ENCODE results near the gene DCDC2.
A peak's percentile ranks its signal among the peaks of the same experiment; 100 is the strongest.
"Not testable (repeated sequence)": the region's sequence is repeated elsewhere in the genome, so short reads cannot be mapped to it uniquely, and the experiment has no call there.

The DCDC2 gene

GRCh38 chr6:24147511-24148153, 210.2 kb downstream of the DCDC2 start:
- Histone ChIP-seq H3K36me3 (replicated peaks in 1 of 2; ENCODE audit: control insufficient read depth in 2 of 2, insufficient read depth in 2 of 2, low read length in 2 of 2) (no peaks in the 10 kb centered on the region), H3K4me3 (ENCODE audit: low read length in 2 of 2) (no peak overlapping the region), H2AK5ac (ENCODE audit: low read depth, low read length) (no peak overlapping the region), H4K8ac (ENCODE audit: low read depth, low read length) (no peak overlapping the region), H3K4me1 (ENCODE audit: control insufficient read depth in 2 of 2, insufficient read depth in 1 of 2, low read depth in 1 of 2, low read length in 2 of 2) (peaks cover 0 to 3% of the 10 kb centered on the region in 2 donors), H2BK12ac (ENCODE audit: low read length) (no peak overlapping the region), H3K4me2 (ENCODE audit: insufficient read depth, low read length, poor library complexity, severe bottlenecking) (no peak overlapping the region), H2BK120ac (ENCODE audit: low read depth, low read length) (no peak overlapping the region), H3K27me3 (ENCODE audit: control insufficient read depth in 3 of 3, insufficient read depth in 3 of 3, low read depth in 1 of 3, low read length in 3 of 3) (no peaks in the 10 kb centered on the region), H3K23ac (ENCODE audit: low read depth, low read length, poor library complexity) (no peak overlapping the region), H2BK15ac (ENCODE audit: low read length) (no peak overlapping the region), H3K9ac (ENCODE audit: low read depth, low read length, poor library complexity) (no peak overlapping the region), H2AFZ (ENCODE audit: low read length) (no peak overlapping the region), H3K79me1 (ENCODE audit: low read depth, low read length) (no peaks in the 10 kb centered on the region), H4K91ac (ENCODE audit: low read depth, low read length, poor library complexity) (no peak overlapping the region), H3K27ac (replicated peaks; ENCODE audit: low read length) (no peak overlapping the region), H3K18ac (ENCODE audit: low read length) (no peak overlapping the region), H3K9me3 (replicated peaks in 1 of 2; ENCODE audit: control insufficient read depth in 2 of 2, insufficient read depth in 1 of 2, low read depth in 1 of 2, low read length in 2 of 2) (no peaks in the 10 kb centered on the region), H3K14ac (ENCODE audit: low read length) (no peak overlapping the region), H3K4ac (ENCODE audit: low read length) (no peak overlapping the region), H2BK5ac (ENCODE audit: low read length) (no peak overlapping the region)
- no peak for DNase-seq (ENCODE audit: low spot score)
- WGBS, 2 donors (ENCODE audit: extremely low coverage in 2 of 2, insufficient read length in 2 of 2, insufficient replicate concordance in 1 of 2) = no CpG with 5 or more reads among the region's 8 CpGs

- Histone ChIP-seq H3K4ac (ENCODE audit: low read length) (no peak overlapping the region), H2AK5ac (ENCODE audit: low read depth, low read length) (no peak overlapping the region), H2AFZ (ENCODE audit: low read length) (no peak overlapping the region), H3K79me1 (ENCODE audit: low read depth, low read length) (no peaks in the 10 kb centered on the region), H3K36me3 (replicated peaks in 1 of 2; ENCODE audit: control insufficient read depth in 2 of 2, insufficient read depth in 2 of 2, low read length in 2 of 2) (no peaks in the 10 kb centered on the region), H3K9ac (ENCODE audit: low read depth, low read length, poor library complexity) (no peak overlapping the region), H3K9me3 (replicated peaks in 1 of 2; ENCODE audit: control insufficient read depth in 2 of 2, insufficient read depth in 1 of 2, low read depth in 1 of 2, low read length in 2 of 2) (no peaks in the 10 kb centered on the region), H3K14ac (ENCODE audit: low read length) (no peak overlapping the region), H3K27me3 (ENCODE audit: control insufficient read depth in 3 of 3, insufficient read depth in 3 of 3, low read depth in 1 of 3, low read length in 3 of 3) (no peaks in the 10 kb centered on the region), H3K18ac (ENCODE audit: low read length) (no peak overlapping the region), H2BK5ac (ENCODE audit: low read length) (no peak overlapping the region), H4K8ac (ENCODE audit: low read depth, low read length) (no peak overlapping the region), H3K27ac (replicated peaks; ENCODE audit: low read length) (no peak overlapping the region), H4K91ac (ENCODE audit: low read depth, low read length, poor library complexity) (no peak overlapping the region), H3K4me3 (ENCODE audit: low read length in 2 of 2) (no peak overlapping the region), H3K4me1 (ENCODE audit: control insufficient read depth in 2 of 2, insufficient read depth in 1 of 2, low read depth in 1 of 2, low read length in 2 of 2) (peaks cover 0 to 3% of the 10 kb centered on the region in 2 donors), H3K23ac (ENCODE audit: low read depth, low read length, poor library complexity) (no peak overlapping the region), H2BK12ac (ENCODE audit: low read length) (no peak overlapping the region), H2BK120ac (ENCODE audit: low read depth, low read length) (no peak overlapping the region), H2BK15ac (ENCODE audit: low read length) (no peak overlapping the region), H3K4me2 (ENCODE audit: insufficient read depth, low read length, poor library complexity, severe bottlenecking) (no peak overlapping the region)
- WGBS, 2 donors (ENCODE audit: extremely low coverage in 2 of 2, insufficient read length in 2 of 2, insufficient replicate concordance in 1 of 2) = no CpG with 5 or more reads among the region's 3 CpGs
- DNase-seq (ENCODE audit: low spot score) = no peak
Measured at GRCh38 chr6:24146871-24147270, 211.0 kb downstream of the DCDC2 start.

- no peak overlapping the region for H3K4me3 ChIP-seq (ENCODE audit: low read length in 2 of 2)
- H2BK120ac ChIP-seq (ENCODE audit: low read depth, low read length) = no peak overlapping the region
- no peak overlapping the region for H4K91ac ChIP-seq (ENCODE audit: low read depth, low read length, poor library complexity)
- no peak overlapping the region for H2AK5ac ChIP-seq (ENCODE audit: low read depth, low read length)
- no peak overlapping the region for H3K27ac ChIP-seq (replicated peaks; ENCODE audit: low read length)
- no peak overlapping the region for H2AFZ ChIP-seq (ENCODE audit: low read length)
- H3K14ac ChIP-seq (ENCODE audit: low read length) = no peak overlapping the region
- no peaks in the 10 kb centered on the region for H3K9me3 ChIP-seq (replicated peaks in 1 of 2; ENCODE audit: control insufficient read depth in 2 of 2, insufficient read depth in 1 of 2, low read depth in 1 of 2, low read length in 2 of 2)
- no peaks in the 10 kb centered on the region for H3K79me1 ChIP-seq (ENCODE audit: low read depth, low read length)
- no peak for DNase-seq (ENCODE audit: low spot score)
- H3K23ac ChIP-seq (ENCODE audit: low read depth, low read length, poor library complexity) = no peak overlapping the region
- no peaks in the 10 kb centered on the region for H3K36me3 ChIP-seq (replicated peaks in 1 of 2; ENCODE audit: control insufficient read depth in 2 of 2, insufficient read depth in 2 of 2, low read length in 2 of 2)
- no peak overlapping the region for H2BK15ac ChIP-seq (ENCODE audit: low read length)
- peak overlapping the region; percentile 25 for H3K18ac ChIP-seq (ENCODE audit: low read length)
- no CpG with 5 or more reads among the region's 9 CpGs for WGBS, 2 donors (ENCODE audit: extremely low coverage in 2 of 2, insufficient read length in 2 of 2, insufficient replicate concordance in 1 of 2)
- H2BK5ac ChIP-seq (ENCODE audit: low read length) = no peak overlapping the region
- no peak overlapping the region for H4K8ac ChIP-seq (ENCODE audit: low read depth, low read length)
- H3K27me3 ChIP-seq (ENCODE audit: control insufficient read depth in 3 of 3, insufficient read depth in 3 of 3, low read depth in 1 of 3, low read length in 3 of 3) = no peaks in the 10 kb centered on the region
- H2BK12ac ChIP-seq (ENCODE audit: low read length) = no peak overlapping the region
- H3K4ac ChIP-seq (ENCODE audit: low read length) = no peak overlapping the region
- H3K9ac ChIP-seq (ENCODE audit: low read depth, low read length, poor library complexity) = no peak overlapping the region
- H3K4me2 ChIP-seq (ENCODE audit: insufficient read depth, low read length, poor library complexity, severe bottlenecking) = no peak overlapping the region
- peaks cover 0 to 3% of the 10 kb centered on the region in 2 donors for H3K4me1 ChIP-seq (ENCODE audit: control insufficient read depth in 2 of 2, insufficient read depth in 1 of 2, low read depth in 1 of 2, low read length in 2 of 2)
Measured at GRCh38 chr6:24145690-24146131, 212.1 kb downstream of the DCDC2 start.

DNA sequence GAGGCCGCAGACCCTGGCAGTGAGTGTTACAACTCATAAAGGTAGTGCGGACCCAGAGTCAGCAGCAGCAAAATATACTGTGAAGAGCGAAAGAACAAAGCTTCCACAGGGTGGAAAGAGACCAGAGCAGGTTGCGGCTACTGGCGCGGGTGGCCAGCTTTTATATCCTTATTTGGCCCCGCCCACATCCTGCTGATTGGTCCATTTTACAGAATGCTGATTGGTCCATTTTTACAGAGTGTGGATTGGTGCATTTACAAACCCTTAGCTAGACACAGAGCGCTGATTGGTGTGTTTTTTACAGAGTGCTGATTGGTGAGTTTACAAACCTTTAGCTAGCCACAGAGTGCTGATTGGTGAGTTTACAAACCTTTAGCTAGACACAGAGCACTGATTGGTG, 215.1 kb downstream of the DCDC2 start:
- H3K4me3 ChIP-seq (ENCODE audit: low read length in 2 of 2); H3K23ac ChIP-seq (ENCODE audit: low read depth, low read length, poor library complexity); H2BK12ac ChIP-seq (ENCODE audit: low read length); H3K4ac ChIP-seq (ENCODE audit: low read length); H3K36me3 ChIP-seq (replicated peaks in 1 of 2; ENCODE audit: control insufficient read depth in 2 of 2, insufficient read depth in 2 of 2, low read length in 2 of 2); H3K27ac ChIP-seq (replicated peaks; ENCODE audit: low read length); H3K18ac ChIP-seq (ENCODE audit: low read length); H2BK5ac ChIP-seq (ENCODE audit: low read length); H3K4me2 ChIP-seq (ENCODE audit: insufficient read depth, low read length, poor library complexity, severe bottlenecking); H3K9me3 ChIP-seq (replicated peaks in 1 of 2; ENCODE audit: control insufficient read depth in 2 of 2, insufficient read depth in 1 of 2, low read depth in 1 of 2, low read length in 2 of 2); H3K14ac ChIP-seq (ENCODE audit: low read length); H3K4me1 ChIP-seq (ENCODE audit: control insufficient read depth in 2 of 2, insufficient read depth in 1 of 2, low read depth in 1 of 2, low read length in 2 of 2); H3K27me3 ChIP-seq (ENCODE audit: control insufficient read depth in 3 of 3, insufficient read depth in 3 of 3, low read depth in 1 of 3, low read length in 3 of 3); H2BK120ac ChIP-seq (ENCODE audit: low read depth, low read length); H2BK15ac ChIP-seq (ENCODE audit: low read length); DNase-seq (ENCODE audit: low spot score); H2AK5ac ChIP-seq (ENCODE audit: low read depth, low read length); H4K8ac ChIP-seq (ENCODE audit: low read depth, low read length); H3K9ac ChIP-seq (ENCODE audit: low read depth, low read length, poor library complexity); H4K91ac ChIP-seq (ENCODE audit: low read depth, low read length, poor library complexity); H3K79me1 ChIP-seq (ENCODE audit: low read depth, low read length); H2AFZ ChIP-seq (ENCODE audit: low read length): not testable (repeated sequence)
- WGBS, 2 donors (ENCODE audit: extremely low coverage in 2 of 2, insufficient read length in 2 of 2, insufficient replicate concordance in 1 of 2) = no CpG with 5 or more reads among the region's 8 CpGs
